Hepatocyte (in vitro differentiated cells): ENCODE results near the gene PITPNB. TPM values are rescaled to one million over a fixed set of nuclear protein-coding genes. Genes with fewer than 3 reads are reported as not detected.

Experiments
- DNase-seq: peaks from one replicate; pipeline ENCODE4 v3.0.0-alpha.2; 2016; ENCODE audit warnings: low spot score
- H2AFZ ChIP-seq: fragments of 200-600 bp; sonication (generic); 2 replicates; pipeline ENCODE4 v1.6.0; 2016; ENCODE audit warnings: antibody characterized with exemption, mild to moderate bottlenecking
- H3K27ac ChIP-seq: fragments of 200-600 bp; sonication (generic); 2 replicates; pipeline ENCODE4 v1.5.1; 2016; ENCODE audit warnings: mild to moderate bottlenecking
- H3K27me3 ChIP-seq: fragments of 200-600 bp; sonication (generic); 2 replicates; pipeline ENCODE4 v1.6.1; 2016
- H3K36me3 ChIP-seq: fragments of 200-600 bp; sonication (generic); replicated peaks from 2 replicates; pipeline ENCODE4 v1.5.1; 2016; ENCODE audit warnings: low read depth; ENCODE audit not compliant: insufficient read depth
- H3K4me1 ChIP-seq: fragments of 200-600 bp; sonication (generic); 2 replicates; pipeline ENCODE4 v1.5.1; 2016; ENCODE audit warnings: mild to moderate bottlenecking, moderate library complexity; ENCODE audit not compliant: insufficient read depth
- H3K4me2 ChIP-seq: fragments of 200-600 bp; sonication (generic); 2 replicates; pipeline ENCODE4 v1.6.0; 2016
- H3K4me3 ChIP-seq: fragments of 200-600 bp; sonication (generic); 2 replicates; pipeline ENCODE4 v1.5.1; 2016; ENCODE audit warnings: mild to moderate bottlenecking
- H3K79me2 ChIP-seq: fragments of 200-600 bp; sonication (generic); 2 replicates; pipeline ENCODE4 v1.6.0; 2017; ENCODE audit warnings: mild to moderate bottlenecking
- H3K9me2 ChIP-seq: fragments of 200-600 bp; sonication (generic); replicated peaks from 2 replicates; pipeline ENCODE4 v1.6.0; 2017; ENCODE audit warnings: mild to moderate bottlenecking; ENCODE audit not compliant: insufficient read depth
- H3K9me3 ChIP-seq: fragments of 200-600 bp; sonication (generic); 2 replicates; pipeline ENCODE4 v1.5.1; 2016; ENCODE audit warnings: low read depth, mild to moderate bottlenecking
- H4K20me1 ChIP-seq: fragments of 200-600 bp; sonication (generic); 2 replicates; pipeline ENCODE4 v1.6.0; 2016; ENCODE audit warnings: mild to moderate bottlenecking; ENCODE audit not compliant: insufficient read depth, poor library complexity, severe bottlenecking
- EZH2 ChIP-seq: fragments of 200-600 bp; sonication (generic); IDR thresholded peaks from 2 replicates; pipeline ENCODE4 v1.6.1; 2016; ENCODE audit warnings: antibody characterized with exemption, mild to moderate bottlenecking, borderline replicate concordance
- EZH2phosphoT487 ChIP-seq: fragments of 200-600 bp; sonication (generic); IDR thresholded peaks from one replicate; pipeline ENCODE4 v1.6.1; 2018; ENCODE audit warnings: antibody characterized with exemption, mild to moderate bottlenecking, low read depth, moderate library complexity; ENCODE audit not compliant: unreplicated experiment, severe bottlenecking
- WGBS: methylation state at CpG from one replicate; pipeline ENCODE4 v1.1.6; 2016; ENCODE audit warnings: low lambda C conversion rate; ENCODE audit errors: missing lambda C conversion rate; 5-methylcytosine and 5-hydroxymethylcytosine counted together
- polyA plus RNA-seq: library from polyadenylated mRNA; unstranded; fragments of >200 nt; fragmentation: Nextera tagmentation; extraction: Ambion mirVana; gene quantifications from 2 replicates; pipeline ENCODE4 v1.2.1, GENCODE V29; 2016
- total RNA-seq: library from RNA; depleted of rRNA; stranded (reverse); fragments of >200 nt; gene quantifications from 2 replicates; pipeline ENCODE4 v1.2.3, GENCODE V29; 2014
- TF ChIP-seq, protein P1 (sequence below): fragments of 200-600 bp; sonication (generic); IDR thresholded peaks from 2 replicates; pipeline ENCODE4 v1.5.1; 2016; ENCODE audit warnings: antibody characterized with exemption, mild to moderate bottlenecking; ENCODE audit not compliant: poor library complexity

Gene PITPNB
- total and polyA plus RNA-seq, 2 experiments from 2014 or later: 38.7 to 49.3 TPM

DNA sequence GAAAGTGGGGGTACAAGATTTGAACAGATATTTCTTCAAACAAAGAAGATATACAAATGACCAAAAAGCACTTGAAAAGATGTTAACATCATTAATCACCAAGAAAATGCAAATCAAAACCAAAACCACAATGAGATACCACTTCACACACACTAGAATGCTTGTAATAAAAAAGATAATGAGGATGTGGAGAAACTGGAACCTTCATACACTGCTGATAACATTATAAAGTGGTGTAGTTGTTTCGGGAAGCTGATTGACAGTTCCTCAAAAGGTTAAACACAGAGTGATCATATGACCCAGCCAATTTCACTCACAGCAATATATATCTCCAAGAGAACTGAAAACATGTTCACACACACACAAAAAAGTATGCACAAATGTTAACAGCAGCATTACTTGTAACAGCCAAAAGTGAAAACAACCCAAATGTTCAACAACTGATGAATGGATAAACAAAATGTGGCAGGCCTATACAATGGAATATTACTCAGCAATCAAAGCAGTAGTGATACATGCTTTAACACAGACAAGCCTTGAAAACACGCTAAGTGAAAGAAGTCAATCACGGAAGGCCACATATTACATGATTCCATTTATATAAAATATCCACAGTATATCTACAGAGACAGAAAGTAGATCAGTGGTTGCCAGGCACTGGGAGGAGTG is 15.1 kb downstream of the PITPNB start:
- Histone ChIP-seq H3K27ac (no peak overlapping the region), H3K9me3 (no peaks in the 10 kb centered on the region), H3K36me3 (no peaks in the 10 kb centered on the region), H2AFZ (no peak overlapping the region), H3K4me2 (no peak overlapping the region), H3K9me2 (no peaks in the 10 kb centered on the region), H3K79me2 (peaks cover 77% of the 10 kb centered on the region), H3K4me3 (no peak overlapping the region), H3K4me1 (no peaks in the 10 kb centered on the region), H4K20me1 (peaks cover 10% of the 10 kb centered on the region), H3K27me3 (no peaks in the 10 kb centered on the region)
- WGBS: 86% methylated on average over 3 of the region's 3 CpGs
- no peak for DNase-seq
- TF ChIP-seq, protein P1, sequence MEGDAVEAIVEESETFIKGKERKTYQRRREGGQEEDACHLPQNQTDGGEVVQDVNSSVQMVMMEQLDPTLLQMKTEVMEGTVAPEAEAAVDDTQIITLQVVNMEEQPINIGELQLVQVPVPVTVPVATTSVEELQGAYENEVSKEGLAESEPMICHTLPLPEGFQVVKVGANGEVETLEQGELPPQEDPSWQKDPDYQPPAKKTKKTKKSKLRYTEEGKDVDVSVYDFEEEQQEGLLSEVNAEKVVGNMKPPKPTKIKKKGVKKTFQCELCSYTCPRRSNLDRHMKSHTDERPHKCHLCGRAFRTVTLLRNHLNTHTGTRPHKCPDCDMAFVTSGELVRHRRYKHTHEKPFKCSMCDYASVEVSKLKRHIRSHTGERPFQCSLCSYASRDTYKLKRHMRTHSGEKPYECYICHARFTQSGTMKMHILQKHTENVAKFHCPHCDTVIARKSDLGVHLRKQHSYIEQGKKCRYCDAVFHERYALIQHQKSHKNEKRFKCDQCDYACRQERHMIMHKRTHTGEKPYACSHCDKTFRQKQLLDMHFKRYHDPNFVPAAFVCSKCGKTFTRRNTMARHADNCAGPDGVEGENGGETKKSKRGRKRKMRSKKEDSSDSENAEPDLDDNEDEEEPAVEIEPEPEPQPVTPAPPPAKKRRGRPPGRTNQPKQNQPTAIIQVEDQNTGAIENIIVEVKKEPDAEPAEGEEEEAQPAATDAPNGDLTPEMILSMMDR: no peak
- TF ChIP-seq EZH2: no peak

DNA sequence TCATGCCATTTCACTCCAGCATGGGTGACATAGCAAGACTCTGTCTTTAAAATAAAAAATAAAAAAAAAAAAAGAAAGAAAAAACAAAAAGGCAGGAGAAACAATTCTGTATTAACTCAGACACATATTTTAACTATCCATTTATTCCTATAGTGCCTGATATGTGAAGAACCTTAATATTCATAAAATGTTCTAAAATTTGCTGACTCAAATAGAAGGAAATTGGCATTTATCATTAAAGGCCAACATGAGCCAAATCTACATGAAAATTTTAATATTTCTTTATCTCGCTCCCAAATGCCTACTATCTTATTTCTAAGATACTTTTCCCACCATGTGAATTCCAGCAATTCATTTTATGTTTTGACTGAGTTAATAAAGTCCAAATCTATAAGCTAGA is 18.9 kb downstream of the PITPNB start:
- DNase-seq: no peak
- Histone ChIP-seq H4K20me1 (peaks cover 4% of the 10 kb centered on the region), H3K9me2 (no peaks in the 10 kb centered on the region), H3K4me3 (no peak overlapping the region), H2AFZ (no peak overlapping the region), H3K4me1 (no peaks in the 10 kb centered on the region), H3K4me2 (no peak overlapping the region), H3K27ac (no peak overlapping the region), H3K79me2 (peaks cover 56% of the 10 kb centered on the region), H3K9me3 (no peaks in the 10 kb centered on the region), H3K36me3 (no peaks in the 10 kb centered on the region), H3K27me3 (no peaks in the 10 kb centered on the region)
- 100% methylated on average over 1 of the region's 1 CpG for WGBS
- TF ChIP-seq EZH2 (no peak), EZH2phosphoT487 (no peak)
- TF ChIP-seq, protein P1: no peak

GRCh38 chr22:27896245-27896644 is 22.8 kb downstream of the PITPNB start:
- H3K27me3 ChIP-seq: no peaks in the 10 kb centered on the region
- 92% methylated on average over 6 of the region's 6 CpGs for WGBS
- H3K9me3 ChIP-seq: no peaks in the 10 kb centered on the region
- no peak for TF ChIP-seq EZH2
- no peak for TF ChIP-seq EZH2phosphoT487
- TF ChIP-seq, protein P1: no peak
- H2AFZ ChIP-seq: no peak overlapping the region
- no peak overlapping the region for H3K4me2 ChIP-seq
- peaks cover 27% of the 10 kb centered on the region for H3K79me2 ChIP-seq
- H3K4me1 ChIP-seq: no peaks in the 10 kb centered on the region
- H3K9me2 ChIP-seq: no peaks in the 10 kb centered on the region
- peak overlapping the region; percentile 21 for H3K27ac ChIP-seq
- H4K20me1 ChIP-seq: no peaks in the 10 kb centered on the region
- DNase-seq: no peak
- H3K36me3 ChIP-seq: no peaks in the 10 kb centered on the region
- no peak overlapping the region for H3K4me3 ChIP-seq
